Measurements from ENCODE around the gene REEP2. TPM values are rescaled to one million over a fixed set of nuclear protein-coding genes. Genes with fewer than 3 reads are reported as not detected.
A peak's percentile ranks its signal among the peaks of the same experiment; 100 is the strongest.
"Not testable (repeated sequence)": the region's sequence is repeated elsewhere in the genome, so short reads cannot be mapped to it uniquely, and the experiment has no call there.

Gene REEP2
- 1 to 10 TPM in 2 of 4 donors, under 1 TPM in 1, not detected in 1; 0.54 to 3.6 (median 2.0) TPM for total RNA-seq

- peak in 3 of 6 experiments; percentile 11 to 19 (median 12) for TF ChIP-seq CTCF (IDR thresholded peaks at IDR 0.05)
- TF ChIP-seq POLR2A (IDR thresholded peaks at IDR 0.05) = no peak
- Histone ChIP-seq H3K27ac (no peak within 1 kb of the TSS), H3K4me3 (replicated peaks in 1 of 3) (peak within 1 kb of the TSS in 1 of 3 donors; percentile 16), H3K9me3 (no peaks in the 10 kb centered on the region), H3K27me3 (no peaks in the 10 kb centered on the region), H3K4me1 (peaks cover 0 to 15% of the 10 kb centered on the region in 2 donors), H3K36me3 (peaks cover 20 to 29% of the 10 kb centered on the region in 2 donors)
- 2 to 3% methylated on average over 8 to 26 of the region's 65 CpGs for WGBS, 2 donors
- intact Hi-C loops (cut with DNase I) = no loop called here
- DNase-seq = peak; percentile 57 to 58
These were observed at the start of gene REEP2 for GRCh38 chr5:138438724-138439476. REEP2 (plus strand) TSS chr5:138439057; CDS start chr5:138439209, 152 bp downstream.

- WGBS, 2 donors = 92 to 95% methylated on average over 3 of the region's 3 CpGs
- H3K36me3 ChIP-seq = peaks cover 28 to 53% of the 10 kb centered on the region in 2 donors
These were observed 49.5 kb upstream of the REEP2 start for GRCh38 chr5:138389332-138389731.

GRCh38 chr5:138389911-138390310 lies 48.9 kb upstream of the REEP2 start:
- H3K4me1 ChIP-seq; H3K4me3 ChIP-seq (replicated peaks in 1 of 3); H3K9me3 ChIP-seq; intact Hi-C loops (cut with DNase I); H3K27me3 ChIP-seq; H3K27ac ChIP-seq; DNase-seq: not testable (repeated sequence)
- H3K36me3 ChIP-seq = peaks cover 28 to 53% of the 10 kb centered on the region in 2 donors
- WGBS, 2 donors = 96 to 98% methylated on average over 10 of the region's 10 CpGs

More at GRCh38 chr5:138389332-138389731, 49.5 kb upstream of the REEP2 start:
- Histone ChIP-seq H3K27ac (peak overlapping the region in 1 of 3 donors; percentile 15), H3K27me3 (no peaks in the 10 kb centered on the region), H3K4me1 (no peaks in the 10 kb centered on the region), H3K4me3 (replicated peaks in 1 of 3) (no peak overlapping the region), H3K9me3 (no peaks in the 10 kb centered on the region)
- TF ChIP-seq CTCF (IDR thresholded peaks at IDR 0.05) = no peak
- no peak for TF ChIP-seq POLR2A (IDR thresholded peaks at IDR 0.05)
- no peak for DNase-seq
- intact Hi-C loops (cut with DNase I) = no loop called here

- no peak overlapping the region for H3K4me3 ChIP-seq (replicated peaks in 1 of 3)
- peaks cover 19 to 51% of the 10 kb centered on the region in 2 donors for H3K36me3 ChIP-seq
- no peak for DNase-seq
These were observed 46.9 kb upstream of the REEP2 start for GRCh38 chr5:138391859-138392386.

GRCh38 chr5:138402640-138403039 lies 36.2 kb upstream of the REEP2 start:
- no peak for TF ChIP-seq CTCF (IDR thresholded peaks at IDR 0.05)
- TF ChIP-seq POLR2A (IDR thresholded peaks at IDR 0.05) = no peak
- Histone ChIP-seq H3K9me3 (no peaks in the 10 kb centered on the region), H3K27me3 (no peaks in the 10 kb centered on the region), H3K4me1 (no peaks in the 10 kb centered on the region), H3K36me3 (peaks cover 54 to 58% of the 10 kb centered on the region in 2 donors), H3K27ac (no peak overlapping the region), H3K4me3 (replicated peaks in 1 of 3) (no peak overlapping the region)
- intact Hi-C loops (cut with DNase I) = no loop called here
- DNase-seq = no peak

More at GRCh38 chr5:138391859-138392386, 46.9 kb upstream of the REEP2 start:
- intact Hi-C loops (cut with DNase I) = no loop called here
- no peaks in the 10 kb centered on the region for H3K4me1 ChIP-seq
- TF ChIP-seq POLR2A (IDR thresholded peaks at IDR 0.05) (no peak), CTCF (IDR thresholded peaks at IDR 0.05) (no peak)
- H3K9me3 ChIP-seq = no peaks in the 10 kb centered on the region
- no peak overlapping the region for H3K27ac ChIP-seq
- WGBS, 2 donors = 87 to 91% methylated on average over 4 to 7 of the region's 9 CpGs
- H3K27me3 ChIP-seq = no peaks in the 10 kb centered on the region

All from thyroid gland (tissue), 4 donors.